Neural progenitor cell (in vitro differentiated cells): ENCODE results near the gene VWA8. TPM values are rescaled to one million over a fixed set of nuclear protein-coding genes. Genes with fewer than 3 reads are reported as not detected.

Experiments used
- DNase-seq: peaks from one replicate; pipeline ENCODE4 v3.0.0-alpha.2; 2016; ENCODE audit warnings: low spot score
- H2AFZ ChIP-seq: fragments of 200-600 bp; sonication (generic); replicated peaks from 2 replicates; pipeline ENCODE4 v1.6.1; 2016; ENCODE audit warnings: antibody characterized with exemption
- H3F3A ChIP-seq: fragments of 200-600 bp; sonication (generic); 2 replicates; pipeline ENCODE4 v1.6.1; 2016; ENCODE audit warnings: antibody characterized with exemption, low read depth
- H3K27ac ChIP-seq: fragments of 200-600 bp; sonication (generic); 2 replicates; pipeline ENCODE4 v1.5.1; 2016; ENCODE audit warnings: mild to moderate bottlenecking
- H3K27me3 ChIP-seq: fragments of 200-600 bp; sonication (generic); 2 replicates; pipeline ENCODE4 v1.6.1; 2016; ENCODE audit warnings: mild to moderate bottlenecking, moderate library complexity
- H3K36me3 ChIP-seq: fragments of 200-600 bp; sonication (generic); 2 replicates; pipeline ENCODE4 v1.5.1; 2016
- H3K4me1 ChIP-seq: fragments of 200-600 bp; sonication (generic); 2 replicates; pipeline ENCODE4 v1.6.1; 2016; ENCODE audit warnings: mixed run types
- H3K4me2 ChIP-seq: fragments of 200-600 bp; sonication (generic); 2 replicates; pipeline ENCODE4 v1.6.1; 2016
- H3K4me3 ChIP-seq: fragments of 200-600 bp; sonication (generic); 2 replicates; pipeline ENCODE4 v1.5.1; 2016
- H3K79me2 ChIP-seq: fragments of 200-600 bp; sonication (generic); 2 replicates; pipeline ENCODE4 v1.6.1; 2016; ENCODE audit warnings: low read depth
- H3K9ac ChIP-seq: fragments of 200-600 bp; sonication (generic); 2 replicates; pipeline ENCODE4 v1.6.1; 2016
- H3K9me3 ChIP-seq: fragments of 200-600 bp; sonication (generic); 2 replicates; pipeline ENCODE4 v1.5.1; 2016; ENCODE audit warnings: low read depth
- H4K20me1 ChIP-seq: fragments of 200-600 bp; sonication (generic); 2 replicates; pipeline ENCODE4 v1.6.1; 2016; ENCODE audit warnings: low read depth
- H3K27ac Mint-ChIP-seq: 3 replicates; pipeline ENCODE4 v1.8.0; 2021; ENCODE audit warnings: mixed read lengths
- H3K27me3 Mint-ChIP-seq: 2 replicates; pipeline ENCODE4 v1.8.0; 2022; ENCODE audit warnings: low read depth, mild to moderate bottlenecking, inconsistent platforms, moderate library complexity, mixed read lengths; ENCODE audit not compliant: insufficient read depth
- H3K36me3 Mint-ChIP-seq: 3 replicates; pipeline ENCODE4 v1.8.0; 2021; ENCODE audit warnings: mixed read lengths
- H3K4me1 Mint-ChIP-seq: 3 replicates; pipeline ENCODE4 v1.8.0; 2021; ENCODE audit warnings: mixed read lengths
- H3K4me3 Mint-ChIP-seq: 3 replicates; pipeline ENCODE4 v1.8.0; 2021; ENCODE audit warnings: mild to moderate bottlenecking, moderate library complexity, mixed read lengths
- H3K9me3 Mint-ChIP-seq: 3 replicates; pipeline ENCODE4 v1.8.0; 2020; ENCODE audit warnings: mixed read lengths
- EZH2 ChIP-seq: fragments of 200-600 bp; sonication (generic); IDR thresholded peaks from 2 replicates; pipeline ENCODE4 v1.6.1; 2017; ENCODE audit warnings: antibody characterized with exemption, mild to moderate bottlenecking, moderate library complexity
- EZH2phosphoT487 ChIP-seq: fragments of 200-600 bp; sonication (generic); IDR thresholded peaks from 2 replicates; pipeline ENCODE4 v1.6.1; 2017; ENCODE audit warnings: antibody characterized with exemption
- total RNA-seq: library from RNA; depleted of rRNA; stranded (reverse); fragments of >200 nt; gene quantifications from 2 replicates; pipeline ENCODE4 v1.2.3, GENCODE V29; 2015; ENCODE audit warnings: low replicate concordance
- TF ChIP-seq, protein P1 (sequence below): fragments of 200-600 bp; sonication (generic); IDR thresholded peaks from 2 replicates; pipeline ENCODE4 v1.5.1; 2017; ENCODE audit warnings: antibody characterized with exemption, mild to moderate bottlenecking

Gene VWA8
- total RNA-seq, 1 donor from 2014 or later = 12.6 TPM

DNA sequence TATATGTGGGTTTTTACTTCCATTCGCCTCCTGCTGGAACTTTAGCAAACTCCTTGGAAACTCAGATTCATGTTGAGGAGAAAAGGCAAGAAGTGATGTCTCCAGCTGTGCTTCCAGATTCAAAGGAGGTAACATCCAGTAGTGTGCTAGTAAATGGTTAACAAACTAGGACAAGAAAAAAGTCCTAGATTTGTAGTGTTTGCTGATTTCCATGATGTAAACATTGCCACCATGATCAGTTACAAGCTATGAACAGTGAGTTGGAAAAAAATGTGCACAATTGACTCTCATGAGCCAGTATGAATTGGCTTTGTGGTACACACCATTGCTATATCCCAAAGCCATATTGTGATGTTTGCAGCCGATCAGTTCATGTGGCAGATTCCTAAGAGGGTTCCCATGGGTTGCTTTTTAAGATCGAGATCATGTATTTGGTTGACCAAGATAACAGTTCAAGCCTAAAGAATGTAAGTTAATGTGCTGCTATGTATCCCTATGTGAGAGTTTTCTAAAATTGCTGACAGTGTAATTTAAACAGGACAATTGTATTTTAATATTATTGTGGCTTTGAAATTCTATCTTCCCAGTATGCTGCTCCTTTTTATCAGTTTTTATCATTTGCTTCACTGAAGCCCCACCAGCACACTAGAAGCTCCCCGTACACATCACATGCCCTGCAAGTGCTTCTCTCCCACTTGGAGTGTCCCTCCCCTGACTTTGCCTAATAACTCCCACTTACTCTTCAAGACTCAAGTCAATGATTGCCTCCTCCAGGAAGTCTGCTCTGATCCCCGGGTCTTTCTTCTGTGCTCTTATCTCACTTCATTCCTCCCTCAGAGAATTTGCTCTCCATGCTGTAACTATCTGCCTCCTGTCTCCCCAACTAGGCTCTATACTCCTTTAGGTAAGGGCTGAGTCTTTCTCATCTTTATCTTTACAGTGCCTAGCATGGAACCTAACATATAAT, 355.3 kb downstream of the VWA8 start:
- Mint-ChIP-seq H3K27ac (no peak overlapping the region), H3K36me3 (peaks cover 11% of the 10 kb centered on the region)

DNA sequence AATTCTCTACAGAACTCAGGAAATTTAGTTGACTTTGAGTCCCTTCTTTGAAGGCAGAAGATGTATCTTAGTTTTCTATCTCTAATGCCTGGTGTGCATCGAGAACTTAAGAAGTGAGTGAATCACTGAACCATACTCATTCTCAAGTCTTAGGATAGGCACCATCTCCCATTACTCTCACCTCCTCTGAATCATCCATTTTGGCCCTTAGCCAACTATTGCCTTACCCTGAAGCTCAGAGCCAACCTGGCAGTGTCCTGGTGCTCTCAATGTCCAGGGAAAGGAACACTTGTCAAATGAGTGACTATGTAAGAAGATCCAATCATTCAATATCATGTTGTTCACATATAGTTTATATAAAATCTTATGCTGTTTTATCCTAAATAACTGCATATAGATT, 357.0 kb downstream of the VWA8 start:
- peaks cover 2% of the 10 kb centered on the region for H3K9me3 Mint-ChIP-seq
- no peak for TF ChIP-seq EZH2phosphoT487
- TF ChIP-seq EZH2 = no peak
- TF ChIP-seq, protein P1, sequence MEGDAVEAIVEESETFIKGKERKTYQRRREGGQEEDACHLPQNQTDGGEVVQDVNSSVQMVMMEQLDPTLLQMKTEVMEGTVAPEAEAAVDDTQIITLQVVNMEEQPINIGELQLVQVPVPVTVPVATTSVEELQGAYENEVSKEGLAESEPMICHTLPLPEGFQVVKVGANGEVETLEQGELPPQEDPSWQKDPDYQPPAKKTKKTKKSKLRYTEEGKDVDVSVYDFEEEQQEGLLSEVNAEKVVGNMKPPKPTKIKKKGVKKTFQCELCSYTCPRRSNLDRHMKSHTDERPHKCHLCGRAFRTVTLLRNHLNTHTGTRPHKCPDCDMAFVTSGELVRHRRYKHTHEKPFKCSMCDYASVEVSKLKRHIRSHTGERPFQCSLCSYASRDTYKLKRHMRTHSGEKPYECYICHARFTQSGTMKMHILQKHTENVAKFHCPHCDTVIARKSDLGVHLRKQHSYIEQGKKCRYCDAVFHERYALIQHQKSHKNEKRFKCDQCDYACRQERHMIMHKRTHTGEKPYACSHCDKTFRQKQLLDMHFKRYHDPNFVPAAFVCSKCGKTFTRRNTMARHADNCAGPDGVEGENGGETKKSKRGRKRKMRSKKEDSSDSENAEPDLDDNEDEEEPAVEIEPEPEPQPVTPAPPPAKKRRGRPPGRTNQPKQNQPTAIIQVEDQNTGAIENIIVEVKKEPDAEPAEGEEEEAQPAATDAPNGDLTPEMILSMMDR = no peak
- DNase-seq = no peak

More for the DNA sequence above, 355.3 kb downstream of the VWA8 start:
- no peak overlapping the region for H3K4me3 Mint-ChIP-seq
- Histone ChIP-seq H3K27ac (no peak overlapping the region), H3K36me3 (no peaks in the 10 kb centered on the region), H2AFZ (no peak overlapping the region), H3K4me1 (no peaks in the 10 kb centered on the region), H3K4me3 (no peak overlapping the region), H3K4me2 (no peak overlapping the region), H3K79me2 (no peaks in the 10 kb centered on the region), H3F3A (no peaks in the 10 kb centered on the region), H3K9ac (no peak overlapping the region), H4K20me1 (no peaks in the 10 kb centered on the region), H3K9me3 (no peaks in the 10 kb centered on the region), H3K27me3 (no peaks in the 10 kb centered on the region)
- peaks cover 3% of the 10 kb centered on the region for H3K4me1 Mint-ChIP-seq
- no peaks in the 10 kb centered on the region for H3K27me3 Mint-ChIP-seq
- TF ChIP-seq EZH2 (no peak), EZH2phosphoT487 (no peak)
- TF ChIP-seq, protein P1 = no peak
- peaks cover 2% of the 10 kb centered on the region for H3K9me3 Mint-ChIP-seq
- DNase-seq = no peak

DNA sequence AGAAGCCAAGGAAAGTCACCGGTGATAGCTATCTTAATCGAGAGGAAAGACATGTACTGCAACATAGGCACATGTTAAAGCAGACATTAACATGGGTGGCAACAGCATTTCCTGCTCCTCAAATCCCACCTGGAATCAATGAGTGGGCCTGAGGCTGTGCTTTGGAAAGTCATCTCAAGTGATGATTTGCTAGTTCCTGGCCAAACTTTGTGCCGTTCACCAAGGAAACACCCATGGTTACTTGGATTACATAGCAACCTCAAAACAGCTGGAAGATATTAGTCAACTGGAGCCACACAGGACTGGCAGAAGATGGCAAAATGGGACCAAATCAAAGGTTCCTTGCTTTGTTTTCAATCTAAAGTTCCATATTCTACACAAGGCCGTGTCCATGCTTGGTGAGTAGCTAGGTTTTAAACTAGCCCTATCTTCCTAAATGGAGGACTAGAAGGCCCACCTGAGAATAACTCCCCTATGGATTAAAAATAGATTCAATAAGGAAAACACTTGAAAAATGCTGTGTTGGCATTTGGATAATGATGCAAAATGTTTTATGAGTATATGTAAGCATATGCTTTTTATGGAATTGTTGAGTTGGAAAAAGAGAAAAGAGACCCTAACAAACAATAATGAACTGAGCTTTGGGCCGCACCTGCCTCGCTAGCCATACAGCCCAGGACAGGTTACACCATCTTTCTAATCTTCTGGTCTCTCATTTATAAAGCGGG, 359.0 kb downstream of the VWA8 start:
- no peak overlapping the region for H3K4me3 Mint-ChIP-seq
- H3K27ac Mint-ChIP-seq = no peak overlapping the region
- Histone ChIP-seq H2AFZ (no peak overlapping the region), H4K20me1 (no peaks in the 10 kb centered on the region), H3K9me3 (no peaks in the 10 kb centered on the region), H3K4me1 (no peaks in the 10 kb centered on the region), H3K79me2 (no peaks in the 10 kb centered on the region), H3K9ac (no peak overlapping the region), H3F3A (no peaks in the 10 kb centered on the region), H3K36me3 (no peaks in the 10 kb centered on the region), H3K4me3 (no peak overlapping the region), H3K4me2 (no peak overlapping the region), H3K27ac (no peak overlapping the region), H3K27me3 (no peaks in the 10 kb centered on the region)
- peaks cover 9% of the 10 kb centered on the region for H3K4me1 Mint-ChIP-seq
- peaks cover 2% of the 10 kb centered on the region for H3K9me3 Mint-ChIP-seq
- no peaks in the 10 kb centered on the region for H3K27me3 Mint-ChIP-seq
- no peak for TF ChIP-seq EZH2
- no peak for TF ChIP-seq EZH2phosphoT487
- TF ChIP-seq, protein P1 = no peak
- H3K36me3 Mint-ChIP-seq = peaks cover 12% of the 10 kb centered on the region
- no peak for DNase-seq

More for the DNA sequence above, 357.0 kb downstream of the VWA8 start:
- H3K4me2 ChIP-seq = no peak overlapping the region
- H2AFZ ChIP-seq = no peak overlapping the region
- H3F3A ChIP-seq = no peaks in the 10 kb centered on the region
- no peaks in the 10 kb centered on the region for H3K79me2 ChIP-seq
- peaks cover 12% of the 10 kb centered on the region for H3K36me3 Mint-ChIP-seq
- H3K9me3 ChIP-seq = no peaks in the 10 kb centered on the region
- H3K4me3 ChIP-seq = no peak overlapping the region
- no peak overlapping the region for H3K27ac ChIP-seq
- no peaks in the 10 kb centered on the region for H3K27me3 Mint-ChIP-seq
- peaks cover 9% of the 10 kb centered on the region for H3K4me1 Mint-ChIP-seq
- H3K27ac Mint-ChIP-seq = no peak overlapping the region
- no peak overlapping the region for H3K9ac ChIP-seq
- H3K36me3 ChIP-seq = no peaks in the 10 kb centered on the region
- H3K27me3 ChIP-seq = no peaks in the 10 kb centered on the region
- H3K4me3 Mint-ChIP-seq = no peak overlapping the region
- no peaks in the 10 kb centered on the region for H4K20me1 ChIP-seq
- H3K4me1 ChIP-seq = no peaks in the 10 kb centered on the region
